CD4-positive, alpha-beta T cell treated with Interleukin-21 for 1 hour (primary cell): Measurements from ENCODE around the gene CCDC187.

Experiments used
- DNase-seq: peaks from one replicate; pipeline ENCODE4 v3.0.0-alpha.2; 2020

CCDC187 gene

GRCh38 chr9:136202454-136203407 lies 101.2 kb downstream of the CCDC187 start:
- DNase-seq: no peak

GRCh38 chr9:136201609-136202453 lies 102.1 kb downstream of the CCDC187 start:
- DNase-seq: no peak

- DNase-seq: no peak
Measured at GRCh38 chr9:136201174-136201573, 102.7 kb downstream of the CCDC187 start.

GRCh38 chr9:136200424-136200823 lies 103.5 kb downstream of the CCDC187 start:
- DNase-seq: no peak
